Keratinocyte (primary cell): ENCODE results near the gene ATF6. TPM values are rescaled to one million over a fixed set of nuclear protein-coding genes. Genes with fewer than 3 reads are reported as not detected.

Source experiments
- DNase-seq: peaks from one replicate; pipeline ENCODE4 v3.0.0-alpha.2; 2011; ENCODE audit warnings: low read depth, missing footprints, low spot score
- FAIRE-seq: peaks from 2 replicates; lab custom pipeline; 2011; peaks lifted over from hg19 to GRCh38; lab: Jason Lieb, UNC
- H2AFZ ChIP-seq: 2 replicates; pipeline ENCODE4 v1.6.0; 2012; ENCODE audit warnings: low read length, control low read depth, inconsistent platforms; ENCODE audit not compliant: control insufficient read depth
- H3K27ac ChIP-seq: 2 replicates; pipeline ENCODE4 v1.5.1; 2011; ENCODE audit warnings: low read length; ENCODE audit not compliant: control insufficient read depth, insufficient read depth
- H3K27me3 ChIP-seq: 3 replicates; pipeline ENCODE4 v1.6.0; 2011; ENCODE audit warnings: low read length; ENCODE audit not compliant: control insufficient read depth, insufficient read depth; ENCODE audit errors: extremely low read depth
- H3K36me3 ChIP-seq, 2 experiments: 2 replicates in 1 of 2; 3 replicates in 1 of 2; pipeline ENCODE4 v1.5.1; 2011; ENCODE audit warnings: low read length in 2 of 2, mild to moderate bottlenecking in 1 of 2; ENCODE audit not compliant: control insufficient read depth in 2 of 2, insufficient read depth in 2 of 2; ENCODE audit errors: extremely low read depth in 1 of 2
- H3K4me1 ChIP-seq: 3 replicates; pipeline ENCODE4 v1.5.1; 2011; ENCODE audit warnings: low read length; ENCODE audit not compliant: control insufficient read depth, insufficient read depth; ENCODE audit errors: extremely low read depth
- H3K4me2 ChIP-seq: 3 replicates; pipeline ENCODE4 v1.6.0; 2011; ENCODE audit warnings: low read depth, low read length; ENCODE audit not compliant: control insufficient read depth, insufficient read depth; ENCODE audit errors: extremely low read depth
- H3K4me3 ChIP-seq, 3 experiments: fragments of 200-600 bp in 1 of 3; sonication (generic) in 1 of 3; 2 replicates in 2 of 3; 3 replicates in 1 of 3; pipeline ENCODE4 v1.5.1; 2011 to 2016; ENCODE audit warnings: low read length in 3 of 3, mild to moderate bottlenecking in 3 of 3, control low read depth in 2 of 3, inconsistent platforms in 1 of 3, low read depth in 1 of 3, mixed read lengths in 1 of 3, mixed run types in 1 of 3, moderate library complexity in 1 of 3; ENCODE audit not compliant: control insufficient read depth in 2 of 3, insufficient read depth in 2 of 3; ENCODE audit errors: extremely low read depth in 1 of 3
- H3K79me2 ChIP-seq: 2 replicates; pipeline ENCODE4 v1.6.0; 2012; ENCODE audit warnings: low read length; ENCODE audit not compliant: control insufficient read depth, insufficient read depth
- H3K9ac ChIP-seq: 3 replicates; pipeline ENCODE4 v1.6.0; 2011; ENCODE audit warnings: low read length; ENCODE audit not compliant: control insufficient read depth, insufficient read depth; ENCODE audit errors: extremely low read depth
- H3K9me1 ChIP-seq: 3 replicates; pipeline ENCODE4 v1.6.0; 2011; ENCODE audit warnings: low read length; ENCODE audit not compliant: control insufficient read depth, insufficient read depth; ENCODE audit errors: extremely low read depth
- H3K9me3 ChIP-seq: 2 replicates; pipeline ENCODE4 v1.5.1; 2012; ENCODE audit warnings: low read depth, low read length; ENCODE audit not compliant: control insufficient read depth
- H4K20me1 ChIP-seq: 3 replicates; pipeline ENCODE4 v1.6.0; 2011; ENCODE audit warnings: low read length; ENCODE audit not compliant: control insufficient read depth, insufficient read depth; ENCODE audit errors: extremely low read depth
- EZH2 ChIP-seq: IDR thresholded peaks from one replicate; pipeline ENCODE4 v1.6.1; 2012; ENCODE audit warnings: inconsistent platforms, mild to moderate bottlenecking, low read length, moderate library complexity
- dilution Hi-C: fragments of 300-500 bp; cut with MboI; formaldehyde crosslinking; loops from one replicate; pipeline ENCODE4 v1.7.0; 2020; ENCODE audit warnings: low sequenced_read_pairs; ENCODE audit not compliant: extremely low pct_ligation_motif_present
- polyA plus RNA-seq, 5 experiments: library from polyadenylated mRNA; depleted of rRNA in 3 of 5; stranded (reverse) in 3 of 5; stranded (forward) in 1 of 5; unstranded in 1 of 5; fragments of >200 nt; gene quantifications; 1 replicate in 1 of 5; 2 replicates in 3 of 5; 3 replicates in 1 of 5; pipeline versions ENCODE4 v1.2.1 to v1.2.3, GENCODE V29; 2011 to 2012; ENCODE audit warnings: missing spikeins in 2 of 5, low read depth in 1 of 5, low replicate concordance in 1 of 5
- TF ChIP-seq, protein P1 (sequence below), 3 experiments: IDR thresholded peaks in 1 of 3; conservative IDR thresholded peaks in 1 of 3; optimal IDR thresholded peaks in 1 of 3; 2 replicates in 2 of 3; 3 replicates in 1 of 3; pipeline versions ENCODE3 to v1.5.1; 2011; ENCODE audit warnings: low read length in 3 of 3, mild to moderate bottlenecking in 3 of 3, moderate library complexity in 2 of 3, control low read depth in 1 of 3, inconsistent platforms in 1 of 3; ENCODE audit not compliant: insufficient read depth in 2 of 3; ENCODE audit errors: extremely low read depth in 1 of 3

ATF6 gene
- polyA plus RNA-seq, 1 donor (not counting 4 experiments of a cell fraction or from before 2014, with no cell fraction given): 19.7 TPM

DNA sequence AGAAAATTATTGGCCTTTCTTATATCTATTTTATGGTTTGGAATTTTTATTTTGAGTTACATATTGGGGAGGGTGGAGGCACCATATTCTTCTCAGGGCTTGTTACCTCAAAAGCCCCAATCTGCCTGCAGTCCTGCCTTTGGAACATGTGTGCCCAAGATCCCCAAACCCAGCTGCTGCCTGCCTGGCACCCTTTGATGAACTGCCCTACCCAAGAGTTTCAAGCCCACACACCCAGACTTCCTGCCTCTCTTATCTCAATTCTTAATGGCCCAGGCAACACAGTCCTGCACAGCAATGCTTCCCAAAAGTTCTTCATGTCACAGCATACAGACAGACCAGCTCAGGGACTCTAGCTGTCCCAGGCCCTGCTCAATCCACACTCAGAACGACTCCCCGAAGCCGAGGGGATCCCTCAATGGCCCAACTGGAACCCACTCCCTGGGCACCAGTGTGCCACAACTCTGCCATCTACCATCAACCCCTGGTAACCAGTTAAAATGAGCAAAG, 238.4 kb downstream of the ATF6 start:
- no peak overlapping the region for H3K4me2 ChIP-seq
- no peak overlapping the region for H3K4me3 ChIP-seq
- H3K27ac ChIP-seq: no peak overlapping the region
- no peak overlapping the region for H2AFZ ChIP-seq
- no peaks in the 10 kb centered on the region for H3K9me1 ChIP-seq
- peaks cover 9% of the 10 kb centered on the region for H3K4me1 ChIP-seq
- no peak for TF ChIP-seq EZH2
- no peak overlapping the region for H3K9ac ChIP-seq
- no peaks in the 10 kb centered on the region for H3K9me3 ChIP-seq
- H3K79me2 ChIP-seq: no peaks in the 10 kb centered on the region
- H3K27me3 ChIP-seq: peaks cover 83% of the 10 kb centered on the region
- dilution Hi-C loops: no loop called here
- H4K20me1 ChIP-seq: no peaks in the 10 kb centered on the region
- FAIRE-seq (no peak), DNase-seq (no peak)
- no peaks in the 10 kb centered on the region for H3K36me3 ChIP-seq

DNA sequence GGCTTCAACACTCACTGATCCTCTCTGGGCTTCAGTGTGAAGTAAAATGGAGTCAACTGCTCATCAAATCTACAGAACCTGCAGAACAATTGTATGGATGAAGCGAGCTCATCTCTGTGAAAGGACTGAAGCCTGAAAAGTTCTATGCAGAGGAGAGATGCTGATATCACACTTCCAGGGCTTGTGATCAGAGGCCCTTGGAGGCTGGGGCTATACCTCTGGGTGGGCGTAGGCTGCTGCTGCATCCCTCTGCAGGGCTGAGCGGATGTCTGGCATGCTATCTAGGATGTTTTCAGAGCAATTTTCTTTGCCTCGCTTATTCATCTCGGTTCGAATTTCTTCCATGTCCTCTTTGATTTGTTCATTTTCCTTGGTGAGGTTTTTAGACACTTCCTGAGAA, 240.0 kb downstream of the ATF6 start:
- H3K27me3 ChIP-seq: peaks cover 82% of the 10 kb centered on the region
- no peak overlapping the region for H3K27ac ChIP-seq
- no peak overlapping the region for H3K9ac ChIP-seq
- H3K4me1 ChIP-seq: peaks cover 9% of the 10 kb centered on the region
- no peaks in the 10 kb centered on the region for H3K9me3 ChIP-seq
- DNase-seq: no peak
- dilution Hi-C loops: no loop called here
- no peaks in the 10 kb centered on the region for H3K9me1 ChIP-seq
- no peak overlapping the region for H2AFZ ChIP-seq
- H3K36me3 ChIP-seq: no peaks in the 10 kb centered on the region
- TF ChIP-seq, protein P1, sequence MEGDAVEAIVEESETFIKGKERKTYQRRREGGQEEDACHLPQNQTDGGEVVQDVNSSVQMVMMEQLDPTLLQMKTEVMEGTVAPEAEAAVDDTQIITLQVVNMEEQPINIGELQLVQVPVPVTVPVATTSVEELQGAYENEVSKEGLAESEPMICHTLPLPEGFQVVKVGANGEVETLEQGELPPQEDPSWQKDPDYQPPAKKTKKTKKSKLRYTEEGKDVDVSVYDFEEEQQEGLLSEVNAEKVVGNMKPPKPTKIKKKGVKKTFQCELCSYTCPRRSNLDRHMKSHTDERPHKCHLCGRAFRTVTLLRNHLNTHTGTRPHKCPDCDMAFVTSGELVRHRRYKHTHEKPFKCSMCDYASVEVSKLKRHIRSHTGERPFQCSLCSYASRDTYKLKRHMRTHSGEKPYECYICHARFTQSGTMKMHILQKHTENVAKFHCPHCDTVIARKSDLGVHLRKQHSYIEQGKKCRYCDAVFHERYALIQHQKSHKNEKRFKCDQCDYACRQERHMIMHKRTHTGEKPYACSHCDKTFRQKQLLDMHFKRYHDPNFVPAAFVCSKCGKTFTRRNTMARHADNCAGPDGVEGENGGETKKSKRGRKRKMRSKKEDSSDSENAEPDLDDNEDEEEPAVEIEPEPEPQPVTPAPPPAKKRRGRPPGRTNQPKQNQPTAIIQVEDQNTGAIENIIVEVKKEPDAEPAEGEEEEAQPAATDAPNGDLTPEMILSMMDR (optimal IDR thresholded peaks at IDR 0.05 in 1 of 3, IDR thresholded peaks at IDR 0.05 in 1 of 3, conservative IDR thresholded peaks at IDR 0.05 in 1 of 3; ENCODE audit: extremely low read depth in 1 of 3, insufficient read depth in 2 of 3, low read length in 3 of 3): no peak
- TF ChIP-seq EZH2: no peak
- no peaks in the 10 kb centered on the region for H3K79me2 ChIP-seq
- no peaks in the 10 kb centered on the region for H4K20me1 ChIP-seq
- no peak for FAIRE-seq
- no peak overlapping the region for H3K4me2 ChIP-seq
- H3K4me3 ChIP-seq: no peak overlapping the region

DNA sequence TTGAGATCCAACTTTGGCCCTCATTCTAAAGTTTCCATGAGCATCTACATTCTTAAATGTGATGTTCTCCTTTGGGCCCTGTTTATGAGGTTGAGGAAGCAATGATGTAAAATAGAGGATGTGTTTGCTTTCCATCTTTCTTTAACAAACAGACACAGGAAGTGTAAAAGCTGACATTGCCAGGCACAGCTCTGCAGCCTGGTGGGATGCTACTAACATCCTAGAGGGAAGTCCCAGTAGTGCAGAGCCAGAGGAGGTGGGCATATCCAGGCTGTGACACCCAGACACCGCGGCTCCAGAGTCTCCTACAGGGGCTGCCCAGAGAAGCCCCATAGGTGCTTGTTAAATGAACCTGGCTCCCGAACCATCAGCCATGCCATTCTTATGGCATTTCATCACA, 241.3 kb downstream of the ATF6 start:
- Histone ChIP-seq H3K9ac (no peak overlapping the region), H4K20me1 (no peaks in the 10 kb centered on the region), H3K9me1 (no peaks in the 10 kb centered on the region), H3K79me2 (no peaks in the 10 kb centered on the region), H3K4me3 (no peak overlapping the region), H3K9me3 (no peaks in the 10 kb centered on the region), H3K27ac (no peak overlapping the region), H3K4me2 (no peak overlapping the region), H3K36me3 (no peaks in the 10 kb centered on the region), H3K4me1 (peaks cover 9% of the 10 kb centered on the region), H2AFZ (no peak overlapping the region), H3K27me3 (peaks cover 82% of the 10 kb centered on the region)
- FAIRE-seq (no peak), DNase-seq (no peak)
- TF ChIP-seq, protein P1 (optimal IDR thresholded peaks at IDR 0.05 in 1 of 3, IDR thresholded peaks at IDR 0.05 in 1 of 3, conservative IDR thresholded peaks at IDR 0.05 in 1 of 3; ENCODE audit: extremely low read depth in 1 of 3, insufficient read depth in 2 of 3, low read length in 3 of 3): no peak
- no peak for TF ChIP-seq EZH2
- dilution Hi-C loops: no loop called here
